SKM-1 (cell line): ENCODE results near the gene CILP2.

Source experiments
- DNase-seq: peaks from one replicate; lab custom pipeline; 2025; ENCODE audit not compliant: unreplicated experiment; lab: John Stamatoyannopoulos, UW

Gene CILP2

GRCh38 chr19:19504754-19505668 is 33.1 kb upstream of the CILP2 start:
- no peak for DNase-seq

GRCh38 chr19:19505669-19506326 is 32.3 kb upstream of the CILP2 start:
- DNase-seq: no peak

- DNase-seq: no peak
Observed at GRCh38 chr19:19506592-19506991, 31.5 kb upstream of the CILP2 start.

GRCh38 chr19:19507354-19507753 is 30.7 kb upstream of the CILP2 start:
- no peak for DNase-seq

GRCh38 chr19:19508217-19508616 is 29.8 kb upstream of the CILP2 start:
- no peak for DNase-seq

- DNase-seq: no peak
Observed at GRCh38 chr19:19510432-19510831, 27.6 kb upstream of the CILP2 start.

- no peak for DNase-seq
Observed at GRCh38 chr19:19513682-19514081, 24.4 kb upstream of the CILP2 start.

- DNase-seq: no peak
Observed at GRCh38 chr19:19514215-19514657, 23.8 kb upstream of the CILP2 start.

GRCh38 chr19:19514881-19515641 is 23.0 kb upstream of the CILP2 start, which contains the start of gene TSSK6:
Gene TSSK6, minus strand, starts transcription at chr19:19515548. Its CDS starts 121 bp downstream, at chr19:19515427.
- no peak for DNase-seq

- peak; percentile 53 for DNase-seq
Observed at GRCh38 chr19:19515642-19516519, 22.2 kb upstream of the CILP2 start, which contains the start of gene NDUFA13. Gene NDUFA13, plus strand, starts transcription at chr19:19516225. Its CDS starts 14 bp downstream, at chr19:19516239.

GRCh38 chr19:19517235-19517619 is 20.8 kb upstream of the CILP2 start:
- no peak for DNase-seq

GRCh38 chr19:19520989-19521388 is 17.1 kb upstream of the CILP2 start:
- DNase-seq: no peak

- DNase-seq: no peak
Observed at GRCh38 chr19:19523177-19523576, 14.9 kb upstream of the CILP2 start.

GRCh38 chr19:19524053-19524452 is 14.0 kb upstream of the CILP2 start:
- DNase-seq: no peak

GRCh38 chr19:19525611-19526380 is 12.3 kb upstream of the CILP2 start:
- DNase-seq: no peak

- no peak for DNase-seq
Observed at GRCh38 chr19:19526581-19527370, 11.3 kb upstream of the CILP2 start.

- DNase-seq: no peak
Observed at GRCh38 chr19:19527371-19527656, 10.8 kb upstream of the CILP2 start.

- DNase-seq: no peak
Observed at GRCh38 chr19:19527674-19528625, 10.1 kb upstream of the CILP2 start.
